Mesenteric fat pad (tissue), 1 donor: ENCODE data around the gene ACOT2. TPM values are rescaled to one million over a fixed set of nuclear protein-coding genes. Genes with fewer than 3 reads are reported as not detected.
A peak's percentile ranks its signal among the peaks of the same experiment; 100 is the strongest.

Experiments used
- DNase-seq: peaks from one replicate; pipeline ENCODE4 v3.0.0-alpha.2; 2020; ENCODE audit warnings: low spot score
- total RNA-seq: library from RNA; stranded (reverse); fragmentation: NEBNext Ultra II Directional; extraction: Animal tissue kit (Norgen Biotek cat#: 25700); gene quantifications from one replicate; pipeline ENCODE4 v1.2.1, GENCODE V29; 2021
- donor health status: DM: yes; HTN: yes; CAD: no.

The ACOT2 gene
- total RNA-seq, 1 donor from 2014 or later = 154 TPM

DNA sequence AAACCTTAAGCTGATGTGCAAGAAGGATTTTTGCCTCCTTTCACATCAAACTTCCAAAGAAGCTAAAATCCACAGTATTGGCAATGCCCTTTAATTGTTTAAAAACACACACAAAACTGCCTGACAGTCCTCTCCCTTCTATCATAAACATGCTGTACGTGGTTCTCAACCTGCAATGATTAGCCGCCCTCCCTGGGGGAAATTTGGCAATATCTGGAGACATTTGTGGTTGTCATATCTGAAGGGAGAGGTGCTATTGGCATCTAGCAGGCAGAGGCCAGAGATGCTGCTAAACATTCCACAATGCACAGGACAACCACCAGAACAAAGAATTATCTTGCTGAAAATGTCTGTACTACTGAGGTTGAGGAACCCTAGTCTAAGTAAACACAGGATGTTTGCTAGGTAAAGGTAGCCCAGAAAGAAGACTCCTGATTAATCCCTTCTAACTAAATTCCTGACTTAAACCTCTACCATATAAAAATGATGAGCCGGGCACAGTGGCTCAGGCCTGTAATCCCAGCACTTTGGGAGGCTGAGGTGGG is 44.5 kb downstream of the ACOT2 start:
- DNase-seq = peak; percentile 14

DNA sequence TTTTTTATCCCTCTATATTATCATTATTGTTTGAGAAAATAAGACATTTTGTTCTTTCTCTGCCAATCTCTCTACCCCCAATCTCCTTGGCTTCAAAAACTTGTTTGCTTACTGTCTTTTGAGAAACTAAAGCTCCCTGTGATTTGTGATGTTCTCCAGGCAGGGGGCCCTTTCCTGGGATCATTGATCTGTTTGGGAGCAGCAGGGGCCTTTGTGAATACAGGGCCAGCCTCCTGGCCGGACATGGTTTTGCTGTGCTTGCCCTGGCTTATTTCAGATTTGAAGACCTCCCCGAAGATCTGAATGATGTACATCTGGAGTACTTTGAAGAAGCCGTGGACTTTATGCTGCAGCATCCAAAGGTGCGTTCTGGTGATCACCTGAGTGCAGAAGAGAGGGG is 47.8 kb downstream of the ACOT2 start:
- DNase-seq = no peak

DNA sequence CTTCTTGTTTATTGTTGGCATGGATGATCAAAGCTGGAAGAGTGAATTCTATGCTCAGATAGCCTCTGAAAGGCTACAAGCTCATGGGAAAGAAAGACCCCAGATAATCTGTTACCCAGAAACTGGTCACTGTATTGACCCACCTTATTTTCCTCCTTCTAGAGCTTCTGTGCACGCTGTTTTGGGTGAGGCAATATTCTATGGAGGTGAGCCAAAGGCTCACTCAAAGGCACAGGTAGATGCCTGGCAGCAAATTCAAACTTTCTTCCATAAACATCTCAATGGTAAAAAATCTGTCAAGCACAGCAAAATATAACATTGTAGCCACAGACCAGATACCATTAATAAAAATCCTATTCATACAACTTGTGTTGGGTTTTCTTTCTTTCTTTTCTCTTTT is 50.5 kb downstream of the ACOT2 start:
- DNase-seq = no peak

DNA sequence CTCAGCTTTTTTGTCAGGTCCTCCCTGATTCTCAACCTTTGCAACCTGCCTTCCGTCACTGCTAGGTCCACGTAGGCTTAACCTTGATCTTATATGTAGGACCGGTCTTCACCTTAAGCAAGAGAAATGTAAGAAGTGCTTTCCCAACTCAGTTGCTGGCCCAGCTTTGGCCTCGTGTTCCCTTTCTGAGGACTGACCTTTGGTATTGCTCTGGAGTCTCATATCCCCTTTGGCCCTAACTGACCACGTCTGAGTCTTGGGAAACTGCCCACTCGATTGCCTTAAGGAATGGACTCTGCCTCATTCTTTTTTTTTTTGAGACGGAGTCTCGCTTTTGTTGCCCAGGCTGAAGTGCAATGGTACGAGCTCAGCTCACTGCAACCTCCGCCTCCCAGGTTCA is 51.3 kb downstream of the ACOT2 start:
- no peak for DNase-seq

DNA sequence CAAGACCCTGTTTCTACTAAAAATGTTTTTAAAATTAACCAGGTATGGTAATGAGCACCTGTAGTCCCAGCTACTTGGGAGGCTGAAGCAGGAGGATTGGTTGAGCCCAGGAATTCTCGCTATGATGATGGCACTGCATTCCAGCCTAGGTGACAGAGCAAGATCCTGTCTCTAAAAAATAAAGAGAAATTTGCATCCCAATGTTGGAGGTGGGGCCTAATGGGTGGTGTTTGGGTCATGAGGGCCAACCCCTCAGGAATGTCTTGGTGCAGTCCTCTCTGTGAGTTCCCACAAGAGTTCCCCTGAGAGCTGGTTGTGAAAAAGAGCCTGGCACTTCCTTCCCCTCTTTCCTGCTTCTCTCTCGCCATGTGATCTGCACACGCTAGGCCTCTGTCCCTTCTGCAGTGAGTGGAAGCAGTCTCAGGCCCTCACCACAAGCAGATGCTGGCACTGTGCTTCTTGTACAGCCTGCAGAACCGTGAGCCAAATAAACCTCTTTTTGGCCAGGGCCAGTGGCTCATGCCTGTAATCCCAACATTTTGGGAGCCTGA is 54.6 kb downstream of the ACOT2 start:
- DNase-seq = no peak

Other genes starting within 250 kb of the ACOT2 start
- gene NUMB, start 110.7 kb upstream of the ACOT2 start, total RNA-seq = 76.4 TPM
- gene RIOX1, start 78.3 kb upstream of the ACOT2 start, total RNA-seq = 11.0 TPM
- 12.7 TPM for gene ACOT1, start 32.1 kb upstream of the ACOT2 start, total RNA-seq
- 0.22 TPM for gene HEATR4, start 10.3 kb upstream of the ACOT2 start, total RNA-seq
- 4.9 TPM for gene ACOT4, start 22.7 kb downstream of the ACOT2 start, total RNA-seq
- not detected for gene ACOT6, start 43.3 kb downstream of the ACOT2 start, total RNA-seq
- gene DNAL1, start 75.8 kb downstream of the ACOT2 start, total RNA-seq = 19.5 TPM
- 49.3 TPM for gene PNMA1, start 145.2 kb downstream of the ACOT2 start, total RNA-seq